Loucy (cell line): ENCODE results near the gene CSTPP1.
"Not testable (repeated sequence)": the region's sequence is repeated elsewhere in the genome, so short reads cannot be mapped to it uniquely, and the experiment has no call there.

ENCODE experiments used
- H2AFZ ChIP-seq: fragments of 200-600 bp; sonication (generic); 2 replicates; pipeline ENCODE4 v1.6.0; 2016; ENCODE audit warnings: antibody characterized with exemption, mild to moderate bottlenecking, low read length, moderate library complexity
- H3F3A ChIP-seq: fragments of 200-600 bp; 2 replicates; pipeline ENCODE4 v1.6.0; 2016; ENCODE audit warnings: antibody characterized with exemption, low read depth, mild to moderate bottlenecking
- H3K27me3 ChIP-seq: fragments of 200-600 bp; sonication (generic); 2 replicates; pipeline ENCODE4 v1.6.1; 2014; ENCODE audit warnings: low read length, mild to moderate bottlenecking; ENCODE audit not compliant: insufficient read depth, poor library complexity, severe bottlenecking
- H3K36me3 ChIP-seq: fragments of 200-600 bp; sonication (generic); 2 replicates; pipeline ENCODE4 v1.6.1; 2016; ENCODE audit warnings: low read length; ENCODE audit not compliant: insufficient read depth
- H3K4me1 ChIP-seq: fragments of 200-600 bp; sonication (generic); 2 replicates; pipeline ENCODE4 v1.5.1; 2014; ENCODE audit warnings: low read length, mild to moderate bottlenecking; ENCODE audit not compliant: insufficient read depth, poor library complexity, severe bottlenecking
- H3K4me2 ChIP-seq: fragments of 200-600 bp; sonication (generic); 2 replicates; pipeline ENCODE4 v1.6.0; 2014; ENCODE audit warnings: antibody characterized with exemption, low read length, low read depth, mild to moderate bottlenecking; ENCODE audit not compliant: poor library complexity, severe bottlenecking
- H3K4me3 ChIP-seq: fragments of 200-600 bp; sonication (generic); 2 replicates; pipeline ENCODE4 v1.5.1; 2014; ENCODE audit warnings: low read length, mild to moderate bottlenecking, mixed read lengths; ENCODE audit not compliant: poor library complexity, severe bottlenecking
- H3K79me2 ChIP-seq: fragments of 200-600 bp; sonication (generic); 2 replicates; pipeline ENCODE4 v1.6.1; 2014; ENCODE audit warnings: low read length; ENCODE audit not compliant: insufficient read depth
- H3K9ac ChIP-seq: fragments of 200-600 bp; sonication (generic); 2 replicates; pipeline ENCODE4 v1.6.0; 2014; ENCODE audit warnings: mild to moderate bottlenecking, low read depth, low read length, moderate library complexity; ENCODE audit not compliant: poor library complexity, severe bottlenecking
- H3K9me2 ChIP-seq: fragments of 200-600 bp; sonication (generic); replicated peaks from 2 replicates; pipeline ENCODE4 v1.6.1; 2016; ENCODE audit warnings: low read depth, low read length, mixed read lengths
- H3K9me3 ChIP-seq: fragments of 200-600 bp; sonication (generic); 2 replicates; pipeline ENCODE4 v1.6.1; 2014; ENCODE audit warnings: mild to moderate bottlenecking, antibody characterized with exemption, low read length, low read depth; ENCODE audit not compliant: insufficient read depth
- H4K20me1 ChIP-seq: fragments of 200-600 bp; sonication (generic); 2 replicates; pipeline ENCODE4 v1.6.0; 2014; ENCODE audit warnings: antibody characterized with exemption, low read length, mild to moderate bottlenecking; ENCODE audit not compliant: insufficient read depth, poor library complexity, severe bottlenecking
- CTCF ChIP-seq: fragments of 200-600 bp; sonication (generic); conservative IDR thresholded peaks from 2 replicates; pipeline ENCODE4 v1.5.1; 2014; ENCODE audit warnings: mild to moderate bottlenecking, antibody characterized with exemption, low read length
- EZH2phosphoT487 ChIP-seq: fragments of 200-600 bp; IDR thresholded peaks from 2 replicates; pipeline ENCODE4 v1.6.1; 2018; ENCODE audit warnings: antibody characterized with exemption, mild to moderate bottlenecking, moderate library complexity, borderline replicate concordance

CSTPP1 gene

GRCh38 chr11:47071791-47072261, 135.3 kb downstream of the CSTPP1 start:
- Histone ChIP-seq H3K4me2 (no peak overlapping the region), H3K27me3 (no peaks in the 10 kb centered on the region), H2AFZ (no peak overlapping the region), H3K4me3 (no peak overlapping the region), H4K20me1 (no peaks in the 10 kb centered on the region), H3K9ac (no peak overlapping the region), H3K36me3 (no peaks in the 10 kb centered on the region), H3K9me3 (no peaks in the 10 kb centered on the region), H3F3A (no peaks in the 10 kb centered on the region), H3K79me2 (no peaks in the 10 kb centered on the region), H3K4me1 (peaks cover 5% of the 10 kb centered on the region), H3K9me2 (no peaks in the 10 kb centered on the region)
- TF ChIP-seq EZH2phosphoT487 (no peak), CTCF (no peak)

- Histone ChIP-seq H3K36me3 (no peaks in the 10 kb centered on the region), H3K79me2 (no peaks in the 10 kb centered on the region), H4K20me1 (no peaks in the 10 kb centered on the region), H3K4me1 (peaks cover 17% of the 10 kb centered on the region), H3K4me2 (peak overlapping the region; percentile 39), H3F3A (no peaks in the 10 kb centered on the region), H3K9me3 (no peaks in the 10 kb centered on the region), H3K27me3 (no peaks in the 10 kb centered on the region), H3K9me2 (no peaks in the 10 kb centered on the region), H3K9ac (no peak overlapping the region), H3K4me3 (no peak overlapping the region), H2AFZ (no peak overlapping the region)
- TF ChIP-seq CTCF, result no peak
- no peak for TF ChIP-seq EZH2phosphoT487
These were observed 142.4 kb downstream of the CSTPP1 start for GRCh38 chr11:47078751-47079521.

- not testable (repeated sequence) for H3K4me3 ChIP-seq, H3K79me2 ChIP-seq, H3K9me2 ChIP-seq, H3K9me3 ChIP-seq, H4K20me1 ChIP-seq, H3K27me3 ChIP-seq, H3F3A ChIP-seq, H3K4me2 ChIP-seq, H2AFZ ChIP-seq, H3K36me3 ChIP-seq, H3K9ac ChIP-seq
- H3K4me1 ChIP-seq, result peaks cover 23% of the 10 kb centered on the region
These were observed 144.2 kb downstream of the CSTPP1 start for GRCh38 chr11:47080775-47081174.

GRCh38 chr11:47083913-47084312, 147.4 kb downstream of the CSTPP1 start:
- no peak overlapping the region for H3K4me3 ChIP-seq
- no peaks in the 10 kb centered on the region for H3F3A ChIP-seq
- no peaks in the 10 kb centered on the region for H3K79me2 ChIP-seq
- no peaks in the 10 kb centered on the region for H3K9me2 ChIP-seq
- no peak for TF ChIP-seq CTCF
- no peak for TF ChIP-seq EZH2phosphoT487
- H2AFZ ChIP-seq, result no peak overlapping the region
- H3K9ac ChIP-seq, result no peak overlapping the region
- no peaks in the 10 kb centered on the region for H3K9me3 ChIP-seq
- H4K20me1 ChIP-seq, result no peaks in the 10 kb centered on the region
- H3K4me1 ChIP-seq, result peaks cover 18% of the 10 kb centered on the region
- H3K27me3 ChIP-seq, result no peaks in the 10 kb centered on the region
- no peaks in the 10 kb centered on the region for H3K36me3 ChIP-seq
- no peak overlapping the region for H3K4me2 ChIP-seq
